Measurements from ENCODE around the gene GPC1.

The GPC1 gene

DNA sequence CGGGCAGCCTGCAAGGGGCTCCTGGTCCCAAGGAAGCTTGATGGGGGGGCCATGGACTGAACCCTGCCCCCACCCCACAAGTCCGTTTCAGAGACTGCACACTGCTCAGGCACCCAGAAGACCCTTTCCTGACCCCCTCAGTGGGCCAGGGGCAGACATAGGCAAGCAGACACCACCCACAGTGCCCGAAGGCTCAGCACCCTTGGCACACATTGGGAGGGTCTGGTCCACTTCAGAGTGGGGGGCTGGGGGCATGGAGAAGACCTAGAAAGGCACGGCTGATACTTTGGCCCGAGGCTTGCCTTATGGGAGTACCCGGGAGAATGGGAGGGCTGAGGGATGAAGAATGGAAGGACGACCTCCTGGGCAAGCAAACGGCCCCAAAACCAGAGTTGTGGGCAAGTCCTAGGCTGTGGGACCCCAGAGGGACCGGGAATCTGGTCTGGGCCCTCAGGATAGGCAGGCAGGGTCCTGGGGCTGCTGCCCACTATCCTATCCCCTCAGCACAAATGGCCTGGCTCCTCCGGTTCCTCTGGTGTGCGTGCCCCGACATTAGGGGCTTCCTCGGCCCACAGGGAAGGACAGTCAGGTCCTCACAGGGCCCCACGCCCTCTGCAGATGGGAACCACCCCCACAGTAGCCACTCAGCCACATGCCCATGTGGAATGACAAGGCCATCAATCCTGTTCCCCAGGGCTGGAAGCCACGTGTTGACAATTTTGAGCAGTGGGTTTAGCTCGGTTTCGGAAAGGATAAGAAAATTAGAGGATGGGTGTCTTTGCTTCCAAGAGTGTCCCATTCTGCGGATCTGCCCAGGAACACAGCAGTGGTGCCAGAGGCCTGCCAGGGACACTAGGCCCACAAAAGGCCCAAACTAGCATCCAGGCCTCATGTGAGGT is 15.0 kb upstream of the GPC1 start:
- no peak overlapping the region for H2AK5ac ChIP-seq (ENCODE audit: low read length)
- H3K23ac ChIP-seq (ENCODE audit: low read length), result no peak overlapping the region
- H3K14ac ChIP-seq (ENCODE audit: low read length), result no peak overlapping the region
- no peak overlapping the region for H2AFZ ChIP-seq (ENCODE audit: insufficient read depth, low read length, poor library complexity)
- no peaks in the 10 kb centered on the region for H3K27me3 ChIP-seq (ENCODE audit: insufficient read depth, low read length)
- H3K4ac ChIP-seq (ENCODE audit: low read depth, low read length), result no peak overlapping the region
- no peak overlapping the region for H2BK5ac ChIP-seq (ENCODE audit: low read depth, low read length, poor library complexity)
- H4K91ac ChIP-seq (ENCODE audit: low read depth, low read length), result no peak overlapping the region
- peak overlapping the region; percentile 22 for H3K4me3 ChIP-seq (ENCODE audit: low read depth, low read length)
- H3K4me2 ChIP-seq (ENCODE audit: low read length), result no peak overlapping the region
- H3K36me3 ChIP-seq (ENCODE audit: control insufficient read depth in 1 of 2, insufficient read depth in 2 of 2, low read length in 2 of 2), result no peaks in the 10 kb centered on the region
- H3K27ac ChIP-seq (ENCODE audit: low read depth, low read length), result no peak overlapping the region
- no peak overlapping the region for H3K18ac ChIP-seq (ENCODE audit: low read length)
- no peak overlapping the region for H3K9ac ChIP-seq (ENCODE audit: low read length)
- H3K79me1 ChIP-seq (ENCODE audit: low read length), result no peaks in the 10 kb centered on the region
- peaks cover 42% of the 10 kb centered on the region for H3K9me3 ChIP-seq (ENCODE audit: insufficient read depth, low read depth, low read length)
- no peak overlapping the region for H4K8ac ChIP-seq (ENCODE audit: low read depth, low read length)
- no CpG with 5 or more reads among the region's 18 CpGs for WGBS (ENCODE audit: extremely low coverage, insufficient coverage, insufficient read length)
- no peak overlapping the region for H2BK120ac ChIP-seq (ENCODE audit: insufficient read depth, low read length, poor library complexity)
- H2BK12ac ChIP-seq (ENCODE audit: low read length), result no peak overlapping the region
- H4K12ac ChIP-seq (ENCODE audit: low read depth, low read length), result no peak overlapping the region
- H3K79me2 ChIP-seq (ENCODE audit: control insufficient read depth, insufficient read depth, low read length, poor library complexity), result no peaks in the 10 kb centered on the region
- no peaks in the 10 kb centered on the region for H3K4me1 ChIP-seq (ENCODE audit: control insufficient read depth in 1 of 2, insufficient read depth in 2 of 2, low read length in 2 of 2)
- DNase-seq, result no peak

DNA sequence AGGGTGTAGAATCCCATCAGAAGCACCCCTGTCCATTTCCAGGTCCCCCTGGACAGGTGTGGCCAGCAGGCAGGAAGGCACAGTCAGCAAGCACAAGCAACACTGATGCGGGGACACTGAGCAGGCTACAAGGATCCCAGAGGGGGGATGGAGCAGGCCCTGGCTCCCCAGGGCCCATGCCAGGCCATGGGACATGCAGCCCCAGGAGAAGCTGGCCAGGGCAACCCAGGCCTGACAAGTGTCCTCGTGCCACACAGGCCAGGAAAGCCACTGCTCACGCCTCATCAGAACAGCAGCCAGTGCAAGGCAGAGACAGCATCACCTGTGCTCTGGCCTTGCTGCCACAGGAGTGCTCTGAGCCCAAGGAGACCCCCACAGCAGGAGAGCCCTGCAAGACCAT is 14.1 kb upstream of the GPC1 start:
- no peak overlapping the region for H3K4me3 ChIP-seq (ENCODE audit: low read depth, low read length)
- H4K12ac ChIP-seq (ENCODE audit: low read depth, low read length), result no peak overlapping the region
- H3K4me2 ChIP-seq (ENCODE audit: low read length), result no peak overlapping the region
- H3K36me3 ChIP-seq (ENCODE audit: control insufficient read depth in 1 of 2, insufficient read depth in 2 of 2, low read length in 2 of 2), result no peaks in the 10 kb centered on the region
- no peaks in the 10 kb centered on the region for H3K79me2 ChIP-seq (ENCODE audit: control insufficient read depth, insufficient read depth, low read length, poor library complexity)
- no peak overlapping the region for H4K91ac ChIP-seq (ENCODE audit: low read depth, low read length)
- no peak overlapping the region for H3K18ac ChIP-seq (ENCODE audit: low read length)
- no CpG with 5 or more reads among the region's 3 CpGs for WGBS (ENCODE audit: extremely low coverage, insufficient coverage, insufficient read length)
- H2BK120ac ChIP-seq (ENCODE audit: insufficient read depth, low read length, poor library complexity), result no peak overlapping the region
- H4K8ac ChIP-seq (ENCODE audit: low read depth, low read length), result no peak overlapping the region
- H2BK12ac ChIP-seq (ENCODE audit: low read length), result no peak overlapping the region
- no peaks in the 10 kb centered on the region for H3K4me1 ChIP-seq (ENCODE audit: control insufficient read depth in 1 of 2, insufficient read depth in 2 of 2, low read length in 2 of 2)
- H3K27me3 ChIP-seq (ENCODE audit: insufficient read depth, low read length), result no peaks in the 10 kb centered on the region
- DNase-seq, result no peak
- H3K9me3 ChIP-seq (ENCODE audit: insufficient read depth, low read depth, low read length), result peaks cover 47% of the 10 kb centered on the region
- H2BK5ac ChIP-seq (ENCODE audit: low read depth, low read length, poor library complexity), result no peak overlapping the region
- H3K27ac ChIP-seq (ENCODE audit: low read depth, low read length), result no peak overlapping the region
- H3K9ac ChIP-seq (ENCODE audit: low read length), result no peak overlapping the region
- no peak overlapping the region for H2AFZ ChIP-seq (ENCODE audit: insufficient read depth, low read length, poor library complexity)
- no peaks in the 10 kb centered on the region for H3K79me1 ChIP-seq (ENCODE audit: low read length)
- no peak overlapping the region for H2AK5ac ChIP-seq (ENCODE audit: low read length)
- H3K14ac ChIP-seq (ENCODE audit: low read length), result no peak overlapping the region
- H3K4ac ChIP-seq (ENCODE audit: low read depth, low read length), result no peak overlapping the region
- no peak overlapping the region for H3K23ac ChIP-seq (ENCODE audit: low read length)

DNA sequence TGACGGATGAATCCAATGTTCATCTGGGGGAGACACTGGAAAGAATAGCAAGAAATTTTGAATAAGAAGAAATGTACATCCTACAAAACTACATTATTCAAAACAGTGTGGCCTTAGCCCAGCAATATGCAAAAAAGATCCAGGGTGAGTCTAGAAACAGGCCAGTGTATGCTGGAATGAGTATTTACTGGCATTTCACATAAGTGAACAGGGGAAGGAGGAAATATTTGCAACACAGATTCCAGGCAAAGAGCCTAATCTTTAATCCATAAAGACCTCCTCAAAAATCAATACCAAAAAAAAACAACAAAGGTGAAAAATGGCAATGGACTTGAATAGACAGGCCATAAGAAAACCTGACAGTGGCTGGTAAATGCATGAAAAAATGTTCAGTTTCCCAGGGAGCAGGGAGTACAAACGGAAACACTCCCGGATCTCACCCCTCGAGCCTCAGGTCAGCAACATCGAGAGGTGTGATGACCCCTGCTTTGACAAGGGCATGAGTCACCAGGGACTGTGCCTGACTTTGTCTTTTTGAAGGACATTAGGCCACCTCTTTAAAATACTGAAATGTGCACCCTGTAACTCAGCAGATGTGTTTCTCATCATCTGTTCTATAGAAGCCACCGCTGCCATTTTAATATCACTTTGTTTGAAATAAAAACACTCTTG is 12.7 kb upstream of the GPC1 start:
- H4K12ac ChIP-seq (ENCODE audit: low read depth, low read length), result no peak overlapping the region
- H2BK120ac ChIP-seq (ENCODE audit: insufficient read depth, low read length, poor library complexity), result no peak overlapping the region
- no peak overlapping the region for H3K4me2 ChIP-seq (ENCODE audit: low read length)
- no peak overlapping the region for H3K14ac ChIP-seq (ENCODE audit: low read length)
- no CpG with 5 or more reads among the region's 6 CpGs for WGBS (ENCODE audit: extremely low coverage, insufficient coverage, insufficient read length)
- H2BK5ac ChIP-seq (ENCODE audit: low read depth, low read length, poor library complexity), result no peak overlapping the region
- no peak overlapping the region for H3K4ac ChIP-seq (ENCODE audit: low read depth, low read length)
- no peak overlapping the region for H3K18ac ChIP-seq (ENCODE audit: low read length)
- no peak overlapping the region for H4K8ac ChIP-seq (ENCODE audit: low read depth, low read length)
- H4K91ac ChIP-seq (ENCODE audit: low read depth, low read length), result no peak overlapping the region
- no peak overlapping the region for H3K4me3 ChIP-seq (ENCODE audit: low read depth, low read length)
- no peak overlapping the region for H2BK12ac ChIP-seq (ENCODE audit: low read length)
- H2AFZ ChIP-seq (ENCODE audit: insufficient read depth, low read length, poor library complexity), result no peak overlapping the region
- no peaks in the 10 kb centered on the region for H3K79me2 ChIP-seq (ENCODE audit: control insufficient read depth, insufficient read depth, low read length, poor library complexity)
- no peaks in the 10 kb centered on the region for H3K4me1 ChIP-seq (ENCODE audit: control insufficient read depth in 1 of 2, insufficient read depth in 2 of 2, low read length in 2 of 2)
- no peak overlapping the region for H3K27ac ChIP-seq (ENCODE audit: low read depth, low read length)
- H3K9me3 ChIP-seq (ENCODE audit: insufficient read depth, low read depth, low read length), result peaks cover 47% of the 10 kb centered on the region
- no peak overlapping the region for H3K9ac ChIP-seq (ENCODE audit: low read length)
- no peaks in the 10 kb centered on the region for H3K36me3 ChIP-seq (ENCODE audit: control insufficient read depth in 1 of 2, insufficient read depth in 2 of 2, low read length in 2 of 2)
- no peaks in the 10 kb centered on the region for H3K79me1 ChIP-seq (ENCODE audit: low read length)
- H2AK5ac ChIP-seq (ENCODE audit: low read length), result no peak overlapping the region
- no peak for DNase-seq
- H3K23ac ChIP-seq (ENCODE audit: low read length), result no peak overlapping the region
- H3K27me3 ChIP-seq (ENCODE audit: insufficient read depth, low read length), result no peaks in the 10 kb centered on the region

DNA sequence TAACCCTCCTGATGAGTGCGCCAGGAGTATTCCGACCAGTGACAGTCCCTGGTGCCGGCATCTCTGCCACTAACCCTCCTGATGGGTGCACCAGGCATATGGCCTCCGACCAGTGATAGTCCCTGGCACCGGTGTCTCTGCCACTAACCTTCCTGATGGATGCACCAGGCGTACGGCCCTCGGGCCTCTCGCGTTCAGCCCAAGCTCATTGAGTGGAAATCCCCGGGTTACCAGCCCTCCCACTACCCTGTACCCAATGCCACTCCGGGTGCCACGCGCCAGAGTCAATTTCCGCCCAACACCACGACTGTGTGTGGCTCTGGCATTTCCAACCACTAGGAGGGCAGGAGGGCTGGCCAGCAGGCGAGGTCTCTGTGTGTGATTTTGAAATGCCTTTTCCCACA is 11.7 kb upstream of the GPC1 start:
- H3K79me1 ChIP-seq (ENCODE audit: low read length), result no peaks in the 10 kb centered on the region
- H3K14ac ChIP-seq (ENCODE audit: low read length), result no peak overlapping the region
- H4K8ac ChIP-seq (ENCODE audit: low read depth, low read length), result no peak overlapping the region
- no peaks in the 10 kb centered on the region for H3K4me1 ChIP-seq (ENCODE audit: control insufficient read depth in 1 of 2, insufficient read depth in 2 of 2, low read length in 2 of 2)
- peak overlapping the region; percentile 30 for H3K4me3 ChIP-seq (ENCODE audit: low read depth, low read length)
- H2AK5ac ChIP-seq (ENCODE audit: low read length), result no peak overlapping the region
- H3K36me3 ChIP-seq (ENCODE audit: control insufficient read depth in 1 of 2, insufficient read depth in 2 of 2, low read length in 2 of 2), result no peaks in the 10 kb centered on the region
- no peak overlapping the region for H3K4ac ChIP-seq (ENCODE audit: low read depth, low read length)
- H2BK120ac ChIP-seq (ENCODE audit: insufficient read depth, low read length, poor library complexity), result no peak overlapping the region
- H2BK12ac ChIP-seq (ENCODE audit: low read length), result no peak overlapping the region
- no peak overlapping the region for H2BK5ac ChIP-seq (ENCODE audit: low read depth, low read length, poor library complexity)
- no peak overlapping the region for H2AFZ ChIP-seq (ENCODE audit: insufficient read depth, low read length, poor library complexity)
- H3K27ac ChIP-seq (ENCODE audit: low read depth, low read length), result no peak overlapping the region
- no peak overlapping the region for H3K23ac ChIP-seq (ENCODE audit: low read length)
- H3K9me3 ChIP-seq (ENCODE audit: insufficient read depth, low read depth, low read length), result peaks cover 41% of the 10 kb centered on the region
- H3K4me2 ChIP-seq (ENCODE audit: low read length), result no peak overlapping the region
- DNase-seq, result no peak
- no peak overlapping the region for H4K91ac ChIP-seq (ENCODE audit: low read depth, low read length)
- H3K27me3 ChIP-seq (ENCODE audit: insufficient read depth, low read length), result no peaks in the 10 kb centered on the region
- no peaks in the 10 kb centered on the region for H3K79me2 ChIP-seq (ENCODE audit: control insufficient read depth, insufficient read depth, low read length, poor library complexity)
- H3K18ac ChIP-seq (ENCODE audit: low read length), result no peak overlapping the region
- H3K9ac ChIP-seq (ENCODE audit: low read length), result no peak overlapping the region
- no CpG with 5 or more reads among the region's 17 CpGs for WGBS (ENCODE audit: extremely low coverage, insufficient coverage, insufficient read length)
- H4K12ac ChIP-seq (ENCODE audit: low read depth, low read length), result no peak overlapping the region

Measured in trophoblast cell (in vitro differentiated cells and primary cell).